Fibroblast of lung (primary cell): ENCODE results near the gene MACROD2.

Experiments used
- EZH2 ChIP-seq: IDR thresholded peaks from 2 replicates; pipeline ENCODE4 v1.5.1; 2012; ENCODE audit warnings: low read length, control low read depth, mild to moderate bottlenecking; ENCODE audit errors: missing control alignments
- TF ChIP-seq, protein P1 (sequence below), 2 donors: IDR thresholded peaks in 1 of 2; conservative IDR thresholded peaks in 1 of 2; 1 replicate in 1 of 2; 2 replicates in 1 of 2; pipeline ENCODE4 v1.5.1; 2011 to 2012; ENCODE audit warnings: low read length in 2 of 2, control low read depth in 1 of 2, inconsistent platforms in 1 of 2, low read depth in 1 of 2, mild to moderate bottlenecking in 1 of 2

DNA sequence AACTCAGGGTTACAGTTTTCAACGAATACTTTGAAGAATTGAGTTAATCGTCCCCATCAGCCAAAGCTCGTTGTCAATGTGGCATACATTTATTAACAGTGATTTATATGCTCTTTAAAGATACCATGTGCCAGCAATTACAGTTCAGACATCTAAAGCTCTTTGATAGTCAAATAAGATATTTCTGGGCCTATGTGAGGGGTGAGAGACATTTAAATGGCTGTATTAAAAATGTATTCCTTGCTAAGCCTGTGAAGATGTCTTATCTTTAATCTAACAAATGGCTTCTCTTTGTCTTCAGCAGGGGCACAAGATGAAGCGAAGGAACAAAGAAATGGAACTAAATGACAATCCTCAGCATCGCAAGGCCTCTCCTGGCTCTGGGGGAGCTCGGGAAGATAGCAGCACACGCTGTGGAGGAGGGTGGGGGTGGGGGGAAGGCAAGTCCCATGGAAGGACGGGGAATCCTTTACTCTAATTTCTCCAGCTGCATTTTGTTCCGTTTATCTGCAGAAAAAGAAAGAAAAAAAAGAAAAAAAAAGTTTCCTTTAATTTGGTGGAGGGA lies 2054.3 kb downstream of the MACROD2 start:
- TF ChIP-seq EZH2, result no peak
- TF ChIP-seq, protein P1, sequence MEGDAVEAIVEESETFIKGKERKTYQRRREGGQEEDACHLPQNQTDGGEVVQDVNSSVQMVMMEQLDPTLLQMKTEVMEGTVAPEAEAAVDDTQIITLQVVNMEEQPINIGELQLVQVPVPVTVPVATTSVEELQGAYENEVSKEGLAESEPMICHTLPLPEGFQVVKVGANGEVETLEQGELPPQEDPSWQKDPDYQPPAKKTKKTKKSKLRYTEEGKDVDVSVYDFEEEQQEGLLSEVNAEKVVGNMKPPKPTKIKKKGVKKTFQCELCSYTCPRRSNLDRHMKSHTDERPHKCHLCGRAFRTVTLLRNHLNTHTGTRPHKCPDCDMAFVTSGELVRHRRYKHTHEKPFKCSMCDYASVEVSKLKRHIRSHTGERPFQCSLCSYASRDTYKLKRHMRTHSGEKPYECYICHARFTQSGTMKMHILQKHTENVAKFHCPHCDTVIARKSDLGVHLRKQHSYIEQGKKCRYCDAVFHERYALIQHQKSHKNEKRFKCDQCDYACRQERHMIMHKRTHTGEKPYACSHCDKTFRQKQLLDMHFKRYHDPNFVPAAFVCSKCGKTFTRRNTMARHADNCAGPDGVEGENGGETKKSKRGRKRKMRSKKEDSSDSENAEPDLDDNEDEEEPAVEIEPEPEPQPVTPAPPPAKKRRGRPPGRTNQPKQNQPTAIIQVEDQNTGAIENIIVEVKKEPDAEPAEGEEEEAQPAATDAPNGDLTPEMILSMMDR (conservative IDR thresholded peaks at IDR 0.05 in 1 of 2, IDR thresholded peaks at IDR 0.05 in 1 of 2; ENCODE audit: low read depth in 1 of 2, low read length in 2 of 2), result no peak
